Left lung (tissue), 10 donors: ENCODE results near the gene MARCHF2. TPM values are rescaled to one million over a fixed set of nuclear protein-coding genes. Genes with fewer than 3 reads are reported as not detected.
A peak's percentile ranks its signal among the peaks of the same experiment; 100 is the strongest.

Source experiments
- ATAC-seq: fragments of 200-7000 bp; cut with Tn5 transposase; one replicate; pipeline ENCODE4 v1.9.1; 2020; ENCODE audit warnings: moderate library complexity
- DNase-seq, 4 donors: peaks; one replicate each; pipeline ENCODE4 v3.0.0-alpha.2; 2013 to 2020
- H3K27ac ChIP-seq, 2 donors: fragments of 200-600 bp; sonication (generic) in 1 of 2; one replicate each; pipeline versions ENCODE4 v1.5.0 to v1.8.0; 2020 to 2021
- H3K27me3 ChIP-seq, 2 donors: fragments of 200-600 bp; sonication (generic) in 1 of 2; one replicate each; pipeline versions ENCODE4 v1.5.0 to v1.8.0; 2020 to 2021
- H3K36me3 ChIP-seq, 2 donors: fragments of 200-600 bp; sonication (generic) in 1 of 2; one replicate each; pipeline versions ENCODE4 v1.5.0 to v1.8.0; 2020 to 2021
- H3K4me1 ChIP-seq, 2 donors: fragments of 200-600 bp; one replicate each; pipeline ENCODE4 v1.8.0; 2021
- H3K4me3 ChIP-seq, 2 donors: fragments of 200-600 bp; sonication (generic) in 1 of 2; one replicate each; pipeline versions ENCODE4 v1.5.0 to v1.8.0; 2020 to 2021; ENCODE audit warnings: mild to moderate bottlenecking in 1 of 2
- H3K9me3 ChIP-seq, 2 donors: fragments of 200-600 bp; sonication (generic) in 1 of 2; one replicate each; pipeline versions ENCODE4 v1.5.0 to v1.8.0; 2020 to 2021
- CTCF ChIP-seq, 2 donors: fragments of 200-600 bp; sonication (generic) in 1 of 2; IDR thresholded peaks; one replicate each; pipeline versions ENCODE4 v1.5.0 to v1.8.0; 2021; ENCODE audit warnings: antibody characterized with exemption in 2 of 2
- intact Hi-C, 2 donors: fragments of 100-400 bp; cut with DNase I; formaldehyde crosslinking; loops; one replicate each; pipeline versions ENCODE4 v1.11.2 to v1.14.2; 2022
- polyA plus RNA-seq, 6 donors: library from polyadenylated mRNA; unstranded; fragments of 120-200 nt; gene quantifications; one replicate each; pipeline ENCODE4 v1.2.1, GENCODE V29; 2013; ENCODE audit not compliant: insufficient read length in 6 of 6
- total RNA-seq, 2 donors: library from RNA; stranded (reverse); fragmentation: NEBNext Ultra II Directional; extraction: Animal tissue kit (Norgen Biotek cat#: 25700); gene quantifications; one replicate each; pipeline ENCODE4 v1.2.1, GENCODE V29; 2021
- donor health status: DM: no; HTN: yes; CAD: no.
- donor health status: DM: no; HTN: no; CAD: no.

MARCHF2 gene
- total and polyA plus RNA-seq, 8 donors, result 9.1 to 54.6 (median 12.5) TPM

GRCh38 chr19:8395621-8396082, 17.5 kb upstream of the MARCHF2 start:
- DNase-seq (no peak), ATAC-seq (no peak)
- H3K4me3 ChIP-seq, result no peak overlapping the region
- intact Hi-C loops, result no loop called here
- peak overlapping the region in 1 of 2 donors; percentile 48 for H3K27ac ChIP-seq
- no peaks in the 10 kb centered on the region for H3K9me3 ChIP-seq
- peaks cover 27 to 74% of the 10 kb centered on the region in 2 donors for H3K4me1 ChIP-seq
- no peak for TF ChIP-seq CTCF (IDR thresholded peaks at IDR 0.05)
- peaks cover 0 to 19% of the 10 kb centered on the region in 2 donors for H3K36me3 ChIP-seq
- no peaks in the 10 kb centered on the region for H3K27me3 ChIP-seq

DNA sequence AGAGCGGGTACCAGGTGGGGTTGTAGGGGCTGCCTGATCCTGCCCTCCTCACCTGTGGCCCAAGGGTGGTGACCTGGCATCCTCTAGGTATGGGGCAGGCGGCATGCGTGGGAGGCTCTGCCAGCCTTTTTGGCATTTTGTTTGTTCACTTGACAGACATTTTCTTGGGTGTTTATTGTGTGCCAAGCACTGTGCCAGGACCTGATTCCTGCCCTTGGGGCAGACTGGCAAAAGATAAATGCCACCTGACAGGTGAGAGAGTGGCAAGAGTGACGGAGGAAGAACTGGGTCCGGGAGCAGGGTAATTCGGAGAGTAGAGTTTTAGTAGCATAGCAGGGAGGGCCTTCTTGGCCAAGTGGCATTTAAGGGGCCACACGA, 16.9 kb upstream of the MARCHF2 start:
- Histone ChIP-seq H3K4me1 (peaks cover 24 to 70% of the 10 kb centered on the region in 2 donors), H3K27me3 (no peaks in the 10 kb centered on the region), H3K4me3 (no peak overlapping the region), H3K9me3 (no peaks in the 10 kb centered on the region), H3K36me3 (peaks cover 0 to 22% of the 10 kb centered on the region in 2 donors), H3K27ac (no peak overlapping the region)
- no peak for DNase-seq
- TF ChIP-seq CTCF (IDR thresholded peaks at IDR 0.05), result no peak
- no peak for ATAC-seq
- intact Hi-C loops, result no loop called here

DNA sequence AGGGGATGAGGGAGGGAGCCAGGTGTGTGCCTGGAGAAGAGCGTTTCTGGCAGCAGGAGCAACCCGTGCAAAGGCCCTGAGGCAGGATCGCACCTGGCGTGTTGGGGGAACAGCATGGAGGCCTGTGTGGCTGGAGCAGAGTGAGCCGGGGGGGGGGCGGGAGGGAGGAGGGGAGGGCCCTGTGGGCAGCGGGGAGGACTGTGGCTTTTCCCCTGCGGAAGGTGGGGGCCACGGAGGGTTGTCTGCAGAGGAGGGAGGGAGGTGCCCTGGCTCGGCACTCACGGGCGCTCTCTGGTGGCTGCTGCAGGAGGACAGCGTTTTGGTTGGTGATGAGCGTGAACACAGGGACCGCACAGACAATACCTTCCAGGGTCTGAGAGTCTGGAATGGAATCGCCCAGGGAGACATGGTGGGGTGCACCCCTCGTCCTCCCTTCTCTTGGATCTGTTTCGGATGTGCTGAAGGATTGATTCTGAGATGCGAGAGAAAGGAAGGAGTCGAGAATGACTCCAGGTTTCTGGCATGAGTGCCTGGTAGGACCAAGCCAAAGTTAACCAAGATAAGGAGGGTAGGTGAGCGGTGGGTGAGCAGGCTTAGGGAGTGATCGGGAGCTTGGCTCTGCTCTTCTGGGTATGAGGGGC, 16.4 kb upstream of the MARCHF2 start:
- H3K36me3 ChIP-seq, result peaks cover 0 to 25% of the 10 kb centered on the region in 2 donors
- ATAC-seq (peak; percentile 61), DNase-seq (peak in 3 of 4 donors; percentile 32 to 88 (median 60))
- H3K4me3 ChIP-seq, result no peak overlapping the region
- peaks cover 19 to 65% of the 10 kb centered on the region in 2 donors for H3K4me1 ChIP-seq
- H3K27me3 ChIP-seq, result no peaks in the 10 kb centered on the region
- H3K27ac ChIP-seq, result no peak overlapping the region
- H3K9me3 ChIP-seq, result no peaks in the 10 kb centered on the region
- TF ChIP-seq CTCF (IDR thresholded peaks at IDR 0.05), result peak; percentile 37 to 63
- intact Hi-C loops, result no loop called here

- H3K27me3 ChIP-seq, result no peaks in the 10 kb centered on the region
- TF ChIP-seq CTCF (IDR thresholded peaks at IDR 0.05), result no peak
- ATAC-seq (no peak), DNase-seq (no peak)
- H3K4me3 ChIP-seq, result no peak overlapping the region
- H3K36me3 ChIP-seq, result peaks cover 0 to 31% of the 10 kb centered on the region in 2 donors
- intact Hi-C loops, result no loop called here
- peaks cover 15 to 59% of the 10 kb centered on the region in 2 donors for H3K4me1 ChIP-seq
- no peak overlapping the region for H3K27ac ChIP-seq
- H3K9me3 ChIP-seq, result no peaks in the 10 kb centered on the region
Observed at GRCh38 chr19:8397271-8397670, 15.8 kb upstream of the MARCHF2 start.

GRCh38 chr19:8397746-8398310, 15.3 kb upstream of the MARCHF2 start:
- no peak overlapping the region for H3K27ac ChIP-seq
- no peak overlapping the region for H3K4me3 ChIP-seq
- DNase-seq (no peak), ATAC-seq (no peak)
- no peaks in the 10 kb centered on the region for H3K27me3 ChIP-seq
- intact Hi-C loops, result no loop called here
- peaks cover 15 to 53% of the 10 kb centered on the region in 2 donors for H3K4me1 ChIP-seq
- peaks cover 0 to 36% of the 10 kb centered on the region in 2 donors for H3K36me3 ChIP-seq
- TF ChIP-seq CTCF (IDR thresholded peaks at IDR 0.05), result no peak
- H3K9me3 ChIP-seq, result no peaks in the 10 kb centered on the region
